Neuronal stem cell (in vitro differentiated cells): ENCODE results near the gene CDH23.

Source experiments
- DNase-seq: peaks from one replicate; pipeline ENCODE4 v3.0.0-alpha.2; 2013; ENCODE audit warnings: low spot score
- H2AFZ ChIP-seq: one replicate; pipeline ENCODE4 v1.6.1; 2013; ENCODE audit warnings: mild to moderate bottlenecking, low read length, inconsistent platforms
- H2AK5ac ChIP-seq: 2 replicates; pipeline ENCODE4 v1.6.1; 2013; ENCODE audit warnings: low read depth, mild to moderate bottlenecking, inconsistent platforms, low read length, moderate library complexity, mixed read lengths
- H2BK120ac ChIP-seq: 2 replicates; pipeline ENCODE4 v1.6.1; 2013; ENCODE audit warnings: low read depth, mild to moderate bottlenecking, inconsistent platforms, low read length, moderate library complexity, mixed read lengths
- H2BK12ac ChIP-seq: one replicate; pipeline ENCODE4 v1.6.1; 2013; ENCODE audit warnings: low read length, inconsistent platforms
- H2BK15ac ChIP-seq: 2 replicates; pipeline ENCODE4 v1.6.1; 2013; ENCODE audit warnings: mild to moderate bottlenecking, low read length, inconsistent platforms, mixed read lengths
- H2BK5ac ChIP-seq: one replicate; pipeline ENCODE4 v1.6.1; 2013; ENCODE audit warnings: inconsistent platforms, mild to moderate bottlenecking, low read length, moderate library complexity
- H3K14ac ChIP-seq: one replicate; pipeline ENCODE4 v1.6.1; 2013; ENCODE audit warnings: low read length, inconsistent platforms
- H3K18ac ChIP-seq: 2 replicates; pipeline ENCODE4 v1.6.1; 2013; ENCODE audit warnings: low read length, inconsistent platforms
- H3K23ac ChIP-seq: 2 replicates; pipeline ENCODE4 v1.6.1; 2013; ENCODE audit warnings: low read depth, mild to moderate bottlenecking, mixed read lengths, low read length, inconsistent platforms; ENCODE audit not compliant: poor library complexity
- H3K27ac ChIP-seq: replicated peaks from 3 replicates; pipeline ENCODE4 v1.5.1; 2013; ENCODE audit warnings: low read length, inconsistent platforms
- H3K27me3 ChIP-seq, 3 experiments: 2 replicates each; pipeline ENCODE4 v1.6.1; 2013; ENCODE audit warnings: low read length in 3 of 3, mild to moderate bottlenecking in 2 of 3, inconsistent platforms in 1 of 3, low read depth in 1 of 3, mixed read lengths in 1 of 3, moderate library complexity in 1 of 3; ENCODE audit not compliant: control insufficient read depth in 3 of 3, insufficient read depth in 3 of 3
- H3K36me3 ChIP-seq, 2 donors: replicated peaks in 1 of 2; 2 replicates each; pipeline ENCODE4 v1.6.1; 2013; ENCODE audit warnings: low read length in 2 of 2; ENCODE audit not compliant: control insufficient read depth in 2 of 2, insufficient read depth in 2 of 2
- H3K4ac ChIP-seq: 2 replicates; pipeline ENCODE4 v1.6.1; 2013; ENCODE audit warnings: inconsistent platforms, mild to moderate bottlenecking, low read length, moderate library complexity
- H3K4me1 ChIP-seq, 2 donors: 1 replicate in 1 of 2; 2 replicates in 1 of 2; pipeline ENCODE4 v1.6.1; 2013; ENCODE audit warnings: low read length in 2 of 2, low read depth in 1 of 2; ENCODE audit not compliant: control insufficient read depth in 2 of 2, insufficient read depth in 1 of 2
- H3K4me2 ChIP-seq: one replicate; pipeline ENCODE4 v1.6.1; 2013; ENCODE audit warnings: mild to moderate bottlenecking, low read length, inconsistent platforms; ENCODE audit not compliant: insufficient read depth, poor library complexity, severe bottlenecking
- H3K4me3 ChIP-seq, 2 donors: 2 replicates each; pipeline ENCODE4 v1.5.1; 2013; ENCODE audit warnings: low read length in 2 of 2, mild to moderate bottlenecking in 2 of 2, inconsistent platforms in 1 of 2, moderate library complexity in 1 of 2
- H3K79me1 ChIP-seq: one replicate; pipeline ENCODE4 v1.6.1; 2013; ENCODE audit warnings: low read depth, mild to moderate bottlenecking, inconsistent platforms, low read length, moderate library complexity
- H3K9ac ChIP-seq: one replicate; pipeline ENCODE4 v1.6.1; 2013; ENCODE audit warnings: mild to moderate bottlenecking, low read depth, low read length, inconsistent platforms; ENCODE audit not compliant: poor library complexity
- H3K9me3 ChIP-seq, 2 donors: replicated peaks in 1 of 2; 2 replicates each; pipeline versions ENCODE3 to v1.6.1; 2013; ENCODE audit warnings: low read length in 2 of 2, mild to moderate bottlenecking in 2 of 2, inconsistent platforms in 1 of 2, low read depth in 1 of 2, mixed read lengths in 1 of 2, moderate library complexity in 1 of 2; ENCODE audit not compliant: control insufficient read depth in 2 of 2, insufficient read depth in 1 of 2
- H4K8ac ChIP-seq: one replicate; pipeline ENCODE4 v1.6.1; 2013; ENCODE audit warnings: low read depth, mild to moderate bottlenecking, inconsistent platforms, low read length, moderate library complexity
- H4K91ac ChIP-seq: one replicate; pipeline ENCODE4 v1.6.1; 2013; ENCODE audit warnings: low read length, low read depth, mild to moderate bottlenecking, inconsistent platforms; ENCODE audit not compliant: poor library complexity
- WGBS, 2 donors: extraction: QIAGEN DNeasy Blood & Tissue Kit; methylation state at CpG; one replicate each; pipeline ENCODE4 v1.1.7; 2013; ENCODE audit warnings: missing lambda C conversion rate in 2 of 2, mixed read lengths in 1 of 2; ENCODE audit not compliant: insufficient read length in 2 of 2, insufficient replicate concordance in 1 of 2; ENCODE audit errors: extremely low coverage in 2 of 2; 5-methylcytosine and 5-hydroxymethylcytosine counted together

The CDH23 gene

GRCh38 chr10:71533936-71534335, 137.2 kb downstream of the CDH23 start:
- no peaks in the 10 kb centered on the region for H3K36me3 ChIP-seq
- H2BK120ac ChIP-seq: no peak overlapping the region
- H3K23ac ChIP-seq: no peak overlapping the region
- H2AFZ ChIP-seq: no peak overlapping the region
- H4K8ac ChIP-seq: no peak overlapping the region
- no peak overlapping the region for H3K18ac ChIP-seq
- no CpG with 5 or more reads among the region's 7 CpGs for WGBS, 2 donors
- H2BK12ac ChIP-seq: no peak overlapping the region
- no peak overlapping the region for H3K27ac ChIP-seq
- H3K14ac ChIP-seq: no peak overlapping the region
- H3K79me1 ChIP-seq: no peaks in the 10 kb centered on the region
- no peak overlapping the region for H3K4ac ChIP-seq
- H3K4me1 ChIP-seq: peaks cover 0 to 20% of the 10 kb centered on the region in 2 donors
- no peak for DNase-seq
- H3K9me3 ChIP-seq: peaks cover 0 to 2% of the 10 kb centered on the region in 2 donors
- H4K91ac ChIP-seq: no peak overlapping the region
- H2BK15ac ChIP-seq: no peak overlapping the region
- no peak overlapping the region for H3K9ac ChIP-seq
- H3K4me2 ChIP-seq: no peak overlapping the region
- no peak overlapping the region for H2AK5ac ChIP-seq
- peaks cover 0 to 4% (median 0%) of the 10 kb centered on the region in 3 experiments for H3K27me3 ChIP-seq
- no peak overlapping the region for H3K4me3 ChIP-seq
- no peak overlapping the region for H2BK5ac ChIP-seq

- Histone ChIP-seq H2AK5ac (no peak overlapping the region), H3K9me3 (peaks cover 0 to 2% of the 10 kb centered on the region in 2 donors), H4K91ac (no peak overlapping the region), H3K4ac (no peak overlapping the region), H3K9ac (no peak overlapping the region), H2BK15ac (no peak overlapping the region), H3K36me3 (no peaks in the 10 kb centered on the region), H3K4me2 (no peak overlapping the region), H4K8ac (no peak overlapping the region), H2AFZ (no peak overlapping the region), H2BK5ac (no peak overlapping the region), H3K27ac (no peak overlapping the region), H3K4me3 (no peak overlapping the region), H3K4me1 (peaks cover 0 to 13% of the 10 kb centered on the region in 2 donors), H3K18ac (peak overlapping the region; percentile 17), H3K79me1 (no peaks in the 10 kb centered on the region), H2BK120ac (no peak overlapping the region), H3K23ac (no peak overlapping the region), H3K14ac (no peak overlapping the region), H2BK12ac (no peak overlapping the region), H3K27me3 (peaks cover 0 to 1% (median 0%) of the 10 kb centered on the region in 3 experiments)
- DNase-seq: no peak
- WGBS, 2 donors: no CpG with 5 or more reads among the region's 4 CpGs
These were observed 138.0 kb downstream of the CDH23 start for GRCh38 chr10:71534568-71535194.

- no CpG with 5 or more reads among the region's 6 CpGs for WGBS, 2 donors
- Histone ChIP-seq H4K91ac (no peak overlapping the region), H3K4ac (no peak overlapping the region), H4K8ac (no peak overlapping the region), H3K23ac (no peak overlapping the region), H3K79me1 (no peaks in the 10 kb centered on the region), H3K9me3 (peaks cover 0 to 2% of the 10 kb centered on the region in 2 donors), H3K36me3 (no peaks in the 10 kb centered on the region), H3K27me3 (peaks cover 0 to 13% (median 0%) of the 10 kb centered on the region in 3 experiments), H3K14ac (no peak overlapping the region), H3K9ac (no peak overlapping the region), H3K18ac (no peak overlapping the region), H3K4me1 (peaks cover 0 to 11% of the 10 kb centered on the region in 2 donors), H2BK120ac (no peak overlapping the region), H3K4me2 (no peak overlapping the region), H3K27ac (no peak overlapping the region), H2BK12ac (no peak overlapping the region), H2AK5ac (peak overlapping the region; percentile 38), H2BK5ac (no peak overlapping the region), H2AFZ (no peak overlapping the region), H3K4me3 (no peak overlapping the region), H2BK15ac (peak overlapping the region; percentile 77)
- DNase-seq: no peak
These were observed 139.6 kb downstream of the CDH23 start for GRCh38 chr10:71536332-71536731.

- Histone ChIP-seq H2BK5ac (no peak overlapping the region), H3K36me3 (no peaks in the 10 kb centered on the region), H2BK15ac (no peak overlapping the region), H3K18ac (no peak overlapping the region), H4K8ac (no peak overlapping the region), H3K27ac (no peak overlapping the region), H3K4me3 (no peak overlapping the region), H3K4me1 (peaks cover 0 to 8% of the 10 kb centered on the region in 2 donors), H2AFZ (no peak overlapping the region), H3K4ac (no peak overlapping the region), H3K27me3 (peaks cover 0 to 20% (median 0%) of the 10 kb centered on the region in 3 experiments), H3K14ac (no peak overlapping the region), H3K9me3 (peaks cover 0 to 2% of the 10 kb centered on the region in 2 donors), H2AK5ac (no peak overlapping the region), H3K23ac (peak overlapping the region; percentile 8), H3K4me2 (no peak overlapping the region), H2BK12ac (no peak overlapping the region), H2BK120ac (peak overlapping the region; percentile 57), H3K79me1 (no peaks in the 10 kb centered on the region), H3K9ac (no peak overlapping the region), H4K91ac (no peak overlapping the region)
- no CpG with 5 or more reads among the region's 8 CpGs for WGBS, 2 donors
- DNase-seq: no peak
These were observed 140.4 kb downstream of the CDH23 start for GRCh38 chr10:71537125-71537524.
